Lung (tissue), 12 donors: ENCODE data around the gene WSCD2. TPM values are rescaled to one million over a fixed set of nuclear protein-coding genes. Genes with fewer than 3 reads are reported as not detected.

Experiments
- ATAC-seq: fragments of 200-7000 bp; cut with Tn5 transposase; one replicate; pipeline ENCODE4 v1.9.1; 2020; ENCODE audit warnings: moderate number of reproducible peaks; ENCODE audit not compliant: insufficient read depth, low FRiP score
- DNase-seq, 3 donors: peaks; one replicate each; pipeline ENCODE4 v3.0.0-alpha.2; 2013 to 2017
- H3K27ac ChIP-seq, 2 donors: one replicate each; pipeline ENCODE4 v1.5.1; 2013; ENCODE audit warnings: mild to moderate bottlenecking in 2 of 2, moderate library complexity in 2 of 2, control low read depth in 1 of 2, inconsistent platforms in 1 of 2, low read depth in 1 of 2, low read length in 1 of 2
- H3K27me3 ChIP-seq, 3 donors: one replicate each; pipeline ENCODE4 v1.5.1; 2013; ENCODE audit warnings: low read length in 2 of 3; ENCODE audit not compliant: control insufficient read depth in 3 of 3, insufficient read depth in 3 of 3
- H3K36me3 ChIP-seq, 4 donors: one replicate each; pipeline ENCODE4 v1.5.1; 2013; ENCODE audit warnings: low read length in 4 of 4, mild to moderate bottlenecking in 1 of 4, moderate library complexity in 1 of 4; ENCODE audit not compliant: control insufficient read depth in 4 of 4, insufficient read depth in 4 of 4
- H3K4me1 ChIP-seq, 5 donors: one replicate each; pipeline ENCODE4 v1.5.1; 2013; ENCODE audit warnings: low read length in 5 of 5, mild to moderate bottlenecking in 2 of 5, moderate library complexity in 1 of 5; ENCODE audit not compliant: control insufficient read depth in 5 of 5, insufficient read depth in 5 of 5
- H3K4me3 ChIP-seq: one replicate; pipeline ENCODE4 v1.5.1; 2013; ENCODE audit warnings: mild to moderate bottlenecking, control low read depth, moderate library complexity
- H3K9ac ChIP-seq, 2 donors: one replicate each; pipeline ENCODE4 v1.5.1; 2013; ENCODE audit warnings: low read length in 2 of 2, control low read depth in 1 of 2; ENCODE audit not compliant: insufficient read depth in 1 of 2
- H3K9me3 ChIP-seq, 4 donors: one replicate each; pipeline ENCODE4 v1.5.1; 2013; ENCODE audit warnings: low read length in 3 of 4, mild to moderate bottlenecking in 1 of 4, moderate library complexity in 1 of 4; ENCODE audit not compliant: control insufficient read depth in 4 of 4, insufficient read depth in 3 of 4
- CTCF ChIP-seq: IDR thresholded peaks from 2 replicates; pipeline ENCODE4 v1.5.1; 2012; ENCODE audit warnings: mild to moderate bottlenecking; ENCODE audit errors: control extremely low read depth, extremely low read depth
- WGBS, 2 donors: extraction: QIAGEN DNeasy Blood & Tissue Kit; methylation state at CpG; one replicate each; pipeline ENCODE4 v1.1.7; 2013; 5-methylcytosine and 5-hydroxymethylcytosine counted together
- polyA plus RNA-seq, 2 donors: library from polyadenylated mRNA; stranded (reverse); fragments of 200-250 nt; gene quantifications; one replicate each; pipeline ENCODE4 v1.2.1, GENCODE V29; 2013
- total RNA-seq, 2 donors: library from RNA; depleted of rRNA in 1 of 2; stranded (reverse); fragments of >200 nt in 1 of 2; gene quantifications; one replicate each; pipeline ENCODE4 v1.2.1, GENCODE V29; 2014 to 2021
- donor health status: control.
- donor health status: control.
- donor health status: Bipolar disorder and iron deficiency.
- donor health status: healthy.
- donor health status: DM: yes; HTN: yes; CAD: no.

The WSCD2 gene
- total and polyA plus RNA-seq, 4 donors, result 0.02 to 1.8 (median 0.40) TPM

GRCh38 chr12:108190529-108190928, 61.4 kb downstream of the WSCD2 start:
- H3K36me3 ChIP-seq, result no peaks in the 10 kb centered on the region
- H3K27me3 ChIP-seq, result peaks cover 0 to 2% (median 0%) of the 10 kb centered on the region in 3 donors
- H3K9ac ChIP-seq, result no peak overlapping the region
- TF ChIP-seq CTCF, result no peak
- no peak overlapping the region for H3K27ac ChIP-seq
- H3K4me1 ChIP-seq, result no peaks in the 10 kb centered on the region
- no peaks in the 10 kb centered on the region for H3K9me3 ChIP-seq
- DNase-seq (peak in 2 of 3 donors; percentile 22 to 47), ATAC-seq (no peak)
- 56 to 62% methylated on average over 3 of the region's 3 CpGs for WGBS, 2 donors
- H3K4me3 ChIP-seq, result no peak overlapping the region

GRCh38 chr12:108191086-108191485, 62.0 kb downstream of the WSCD2 start:
- Histone ChIP-seq H3K4me3 (no peak overlapping the region), H3K4me1 (no peaks in the 10 kb centered on the region), H3K9me3 (no peaks in the 10 kb centered on the region), H3K9ac (no peak overlapping the region), H3K36me3 (no peaks in the 10 kb centered on the region), H3K27me3 (peaks cover 0 to 2% (median 0%) of the 10 kb centered on the region in 3 donors), H3K27ac (no peak overlapping the region)
- TF ChIP-seq CTCF, result no peak
- ATAC-seq (no peak), DNase-seq (no peak)
- WGBS, 2 donors, result 74 to 79% methylated on average over 2 of the region's 2 CpGs

GRCh38 chr12:108191938-108192337, 62.9 kb downstream of the WSCD2 start:
- Histone ChIP-seq H3K27me3 (no peaks in the 10 kb centered on the region), H3K36me3 (no peaks in the 10 kb centered on the region), H3K4me3 (no peak overlapping the region), H3K27ac (no peak overlapping the region), H3K4me1 (no peaks in the 10 kb centered on the region), H3K9me3 (no peaks in the 10 kb centered on the region), H3K9ac (no peak overlapping the region)
- DNase-seq, result no peak
- no peak for TF ChIP-seq CTCF
- WGBS, 2 donors, result 47 to 48% methylated on average over 4 of the region's 4 CpGs
- ATAC-seq, result no peak

GRCh38 chr12:108193493-108193892, 64.4 kb downstream of the WSCD2 start:
- no peaks in the 10 kb centered on the region for H3K4me1 ChIP-seq
- 73 to 77% methylated on average over 5 of the region's 5 CpGs for whole genome bisulfite sequencing, 2 donors

More at GRCh38 chr12:108193493-108193892, 64.4 kb downstream of the WSCD2 start:
- Histone ChIP-seq H3K27me3 (no peaks in the 10 kb centered on the region), H3K9me3 (peaks cover 0 to 2% (median 0%) of the 10 kb centered on the region in 4 donors), H3K9ac (no peak overlapping the region), H3K36me3 (no peaks in the 10 kb centered on the region), H3K27ac (no peak overlapping the region), H3K4me3 (no peak overlapping the region)
- DNase-seq (no peak), ATAC-seq (no peak)
- TF ChIP-seq CTCF, result no peak
